Glutamatergic neuron (in vitro differentiated cells): ENCODE results near the gene NAV3. TPM values are rescaled to one million over a fixed set of nuclear protein-coding genes. Genes with fewer than 3 reads are reported as not detected.

Experiments used
- DNase-seq: peaks from one replicate; pipeline ENCODE4 v3.0.0; 2022
- H3K27ac Mint-ChIP-seq: one replicate; pipeline ENCODE4 v1.8.0; 2020; ENCODE audit warnings: mild to moderate bottlenecking, mixed read lengths, inconsistent platforms; ENCODE audit not compliant: unreplicated experiment
- H3K27me3 Mint-ChIP-seq: one replicate; pipeline ENCODE4 v1.8.0; 2020; ENCODE audit warnings: mild to moderate bottlenecking, moderate library complexity, mixed read lengths, inconsistent platforms; ENCODE audit not compliant: unreplicated experiment
- H3K36me3 Mint-ChIP-seq: one replicate; pipeline ENCODE4 v1.8.0; 2020; ENCODE audit warnings: mild to moderate bottlenecking, mixed read lengths, inconsistent platforms; ENCODE audit not compliant: unreplicated experiment
- H3K4me1 Mint-ChIP-seq: one replicate; pipeline ENCODE4 v1.8.0; 2020; ENCODE audit warnings: mild to moderate bottlenecking, low read depth, mixed read lengths, inconsistent platforms; ENCODE audit not compliant: unreplicated experiment
- H3K4me3 Mint-ChIP-seq: one replicate; pipeline ENCODE4 v1.8.0; 2020; ENCODE audit warnings: mild to moderate bottlenecking, mixed read lengths, inconsistent platforms; ENCODE audit not compliant: unreplicated experiment
- H3K9me3 Mint-ChIP-seq: one replicate; pipeline ENCODE4 v1.8.0; 2020; ENCODE audit warnings: mild to moderate bottlenecking, moderate library complexity, mixed read lengths, inconsistent platforms; ENCODE audit not compliant: unreplicated experiment
- CTCF ChIP-seq: fragments of 200-600 bp; sonication (generic); IDR thresholded peaks from one replicate; pipeline ENCODE4 v1.5.0; 2021; ENCODE audit not compliant: partially characterized antibody, unreplicated experiment
- total RNA-seq: library from RNA; stranded (reverse); fragmentation: NEBNext Ultra II Directional; extraction: Animal tissue kit (Norgen Biotek cat#: 25700); gene quantifications from one replicate; pipeline ENCODE4 v1.2.1, GENCODE V29; 2021; ENCODE audit not compliant: unreplicated experiment

The NAV3 gene
- total RNA-seq, 1 donor from 2014 or later: 13.6 TPM

GRCh38 chr12:78040111-78040510 lies 209.4 kb downstream of the NAV3 start:
- Mint-ChIP-seq H3K4me3 (no peak overlapping the region), H3K27ac (no peak overlapping the region), H3K9me3 (no peaks in the 10 kb centered on the region), H3K27me3 (no peaks in the 10 kb centered on the region), H3K4me1 (no peaks in the 10 kb centered on the region), H3K36me3 (no peaks in the 10 kb centered on the region)
- DNase-seq: no peak
- TF ChIP-seq CTCF: no peak

GRCh38 chr12:78050790-78051189 lies 220.1 kb downstream of the NAV3 start:
- TF ChIP-seq CTCF: no peak
- H3K4me1 Mint-ChIP-seq: no peaks in the 10 kb centered on the region
- no peak overlapping the region for H3K4me3 Mint-ChIP-seq
- peaks cover 7% of the 10 kb centered on the region for H3K36me3 Mint-ChIP-seq
- DNase-seq: no peak
- H3K27me3 Mint-ChIP-seq: no peaks in the 10 kb centered on the region
- no peak overlapping the region for H3K27ac Mint-ChIP-seq
- peaks cover 2% of the 10 kb centered on the region for H3K9me3 Mint-ChIP-seq

GRCh38 chr12:78055545-78055944 lies 224.9 kb downstream of the NAV3 start:
- no peaks in the 10 kb centered on the region for H3K36me3 Mint-ChIP-seq
- H3K27ac Mint-ChIP-seq: no peak overlapping the region
- no peaks in the 10 kb centered on the region for H3K9me3 Mint-ChIP-seq
- DNase-seq: no peak
- H3K4me3 Mint-ChIP-seq: no peak overlapping the region
- no peaks in the 10 kb centered on the region for H3K27me3 Mint-ChIP-seq
- no peak for TF ChIP-seq CTCF
- no peaks in the 10 kb centered on the region for H3K4me1 Mint-ChIP-seq

GRCh38 chr12:78057075-78057474 lies 226.4 kb downstream of the NAV3 start:
- Mint-ChIP-seq H3K4me3 (no peak overlapping the region), H3K27me3 (no peaks in the 10 kb centered on the region), H3K27ac (no peak overlapping the region), H3K4me1 (no peaks in the 10 kb centered on the region), H3K36me3 (no peaks in the 10 kb centered on the region), H3K9me3 (no peaks in the 10 kb centered on the region)
- no peak for DNase-seq
- no peak for TF ChIP-seq CTCF

- no peak for TF ChIP-seq CTCF
- Mint-ChIP-seq H3K4me1 (no peaks in the 10 kb centered on the region), H3K27me3 (no peaks in the 10 kb centered on the region), H3K27ac (no peak overlapping the region), H3K9me3 (no peaks in the 10 kb centered on the region), H3K4me3 (no peak overlapping the region), H3K36me3 (no peaks in the 10 kb centered on the region)
- no peak for DNase-seq
Measured at GRCh38 chr12:78060186-78060585, 229.5 kb downstream of the NAV3 start.
